Astrocyte of the spinal cord (primary cell): Measurements from ENCODE around the gene UPK1B.

Experiments
- DNase-seq: peaks from one replicate; pipeline ENCODE4 v3.0.0; 2011; ENCODE audit warnings: low read depth, low spot score
- H3K4me3 ChIP-seq: 2 replicates; pipeline ENCODE4 v1.5.1; 2011; ENCODE audit warnings: low read depth, mild to moderate bottlenecking, low read length, moderate library complexity
- in situ Hi-C: cut with HindIII; loops from 2 replicates; pipeline ENCODE4 v1.10.0; 2017; ENCODE audit warnings: low sequenced_read_pairs
- TF ChIP-seq, protein P1 (sequence below): IDR thresholded peaks from 2 replicates; pipeline ENCODE4 v1.5.1; 2012; ENCODE audit warnings: low read depth, mild to moderate bottlenecking, low read length, inconsistent platforms

Gene UPK1B

DNA sequence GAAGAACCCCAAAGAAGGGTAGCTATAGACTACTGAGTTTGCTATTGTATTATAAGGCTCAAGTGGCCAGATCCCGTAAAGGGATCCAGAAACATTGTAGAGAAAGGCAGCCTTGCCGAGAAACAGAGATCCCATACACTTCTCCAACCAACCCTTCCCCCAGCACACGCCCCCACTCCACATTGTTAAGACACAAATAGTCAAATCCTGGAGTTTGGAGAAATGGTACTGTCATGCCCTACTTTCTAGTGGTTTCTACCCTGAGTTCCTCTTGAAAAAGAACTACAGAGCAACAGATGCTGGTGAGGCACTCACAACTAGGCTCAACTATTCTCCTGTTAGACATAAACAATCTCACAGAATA, 34.1 kb downstream of the UPK1B start:
- no peak for DNase-seq
- in situ Hi-C loops, result no loop called here
- H3K4me3 ChIP-seq, result no peak overlapping the region
- TF ChIP-seq, protein P1, sequence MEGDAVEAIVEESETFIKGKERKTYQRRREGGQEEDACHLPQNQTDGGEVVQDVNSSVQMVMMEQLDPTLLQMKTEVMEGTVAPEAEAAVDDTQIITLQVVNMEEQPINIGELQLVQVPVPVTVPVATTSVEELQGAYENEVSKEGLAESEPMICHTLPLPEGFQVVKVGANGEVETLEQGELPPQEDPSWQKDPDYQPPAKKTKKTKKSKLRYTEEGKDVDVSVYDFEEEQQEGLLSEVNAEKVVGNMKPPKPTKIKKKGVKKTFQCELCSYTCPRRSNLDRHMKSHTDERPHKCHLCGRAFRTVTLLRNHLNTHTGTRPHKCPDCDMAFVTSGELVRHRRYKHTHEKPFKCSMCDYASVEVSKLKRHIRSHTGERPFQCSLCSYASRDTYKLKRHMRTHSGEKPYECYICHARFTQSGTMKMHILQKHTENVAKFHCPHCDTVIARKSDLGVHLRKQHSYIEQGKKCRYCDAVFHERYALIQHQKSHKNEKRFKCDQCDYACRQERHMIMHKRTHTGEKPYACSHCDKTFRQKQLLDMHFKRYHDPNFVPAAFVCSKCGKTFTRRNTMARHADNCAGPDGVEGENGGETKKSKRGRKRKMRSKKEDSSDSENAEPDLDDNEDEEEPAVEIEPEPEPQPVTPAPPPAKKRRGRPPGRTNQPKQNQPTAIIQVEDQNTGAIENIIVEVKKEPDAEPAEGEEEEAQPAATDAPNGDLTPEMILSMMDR, result no peak

DNA sequence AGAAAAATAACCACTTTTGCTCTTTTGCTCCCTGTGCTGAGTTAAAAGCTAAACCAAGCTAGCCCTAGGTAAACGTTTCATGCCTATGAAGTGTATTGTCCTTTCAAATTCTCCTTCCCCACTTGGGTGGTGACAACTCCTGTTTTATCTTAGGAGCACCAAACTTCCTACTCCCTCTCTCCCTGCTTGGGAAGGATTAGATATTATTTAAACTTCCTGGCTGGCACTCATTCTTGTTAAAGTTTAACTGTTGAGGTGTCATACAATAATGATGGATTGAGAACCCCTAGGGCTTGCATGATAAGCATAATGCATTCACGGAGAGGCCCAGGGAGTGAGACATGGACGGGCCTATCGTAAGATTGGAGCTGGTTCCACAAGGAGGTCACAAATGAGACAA, 37.8 kb downstream of the UPK1B start:
- TF ChIP-seq, protein P1, result no peak
- H3K4me3 ChIP-seq, result no peak overlapping the region
- DNase-seq, result no peak
- in situ Hi-C loops, result no loop called here

DNA sequence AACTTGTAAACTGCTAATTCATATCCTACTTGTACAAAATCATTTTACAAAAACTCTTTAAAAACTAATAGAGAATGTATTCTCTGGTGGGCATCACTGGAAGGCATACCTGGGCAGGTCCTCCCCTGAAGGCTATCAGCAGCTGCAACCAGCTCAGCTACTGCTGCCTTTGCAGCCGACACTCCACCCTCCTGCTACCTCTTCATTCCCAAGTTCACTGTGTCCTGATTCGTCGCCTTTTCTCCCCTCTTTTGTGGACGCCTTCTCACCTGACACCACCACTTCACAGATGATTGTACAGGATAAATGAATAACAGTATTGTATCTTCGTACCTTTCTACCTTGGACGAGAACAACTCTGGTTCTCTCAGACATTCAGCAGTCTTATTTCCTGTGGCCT, 38.4 kb downstream of the UPK1B start:
- no peak for DNase-seq
- no peak overlapping the region for H3K4me3 ChIP-seq
- in situ Hi-C loops, result no loop called here
- TF ChIP-seq, protein P1, result no peak

DNA sequence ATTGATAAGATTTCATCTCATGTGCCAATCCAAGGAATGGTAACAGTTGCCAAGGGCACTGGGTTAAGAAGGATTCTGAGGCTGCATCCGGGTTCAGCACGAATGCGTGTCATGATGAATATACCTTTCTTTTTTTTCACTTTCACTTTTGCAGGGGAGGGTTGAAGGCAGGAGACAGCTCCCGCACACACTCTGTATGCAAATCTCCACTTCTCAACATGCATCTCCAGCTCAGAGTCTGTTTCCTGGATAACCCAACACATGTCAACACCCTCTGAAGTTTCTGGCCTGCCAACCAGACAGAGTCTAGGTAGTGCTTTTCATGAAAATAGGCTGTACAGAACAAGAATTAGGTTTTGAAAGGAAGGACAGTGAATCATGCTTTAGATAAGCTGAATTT, 45.7 kb downstream of the UPK1B start:
- no peak overlapping the region for H3K4me3 ChIP-seq
- no peak for DNase-seq
- TF ChIP-seq, protein P1, result no peak
- in situ Hi-C loops, result no loop called here

DNA sequence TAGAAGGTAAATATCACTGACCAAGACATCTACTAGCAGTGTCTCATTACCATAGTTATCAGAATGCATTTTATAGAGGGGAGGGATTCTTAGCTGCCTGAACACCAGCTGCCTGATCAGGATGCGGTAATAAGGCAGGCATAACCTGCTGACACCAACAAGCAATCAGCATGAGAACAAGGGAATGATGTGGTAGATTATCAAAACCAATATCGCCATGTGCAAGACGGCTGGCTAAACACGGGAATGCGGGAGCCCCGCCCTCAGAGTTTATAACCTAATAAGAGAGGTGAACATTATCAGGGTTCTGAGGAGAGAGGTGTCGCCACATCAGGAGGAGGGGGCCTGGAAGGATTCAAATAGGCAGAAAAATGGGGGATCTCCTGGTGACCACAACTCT, 46.8 kb downstream of the UPK1B start:
- no peak overlapping the region for H3K4me3 ChIP-seq
- in situ Hi-C loops, result no loop called here
- TF ChIP-seq, protein P1, result no peak

DNA sequence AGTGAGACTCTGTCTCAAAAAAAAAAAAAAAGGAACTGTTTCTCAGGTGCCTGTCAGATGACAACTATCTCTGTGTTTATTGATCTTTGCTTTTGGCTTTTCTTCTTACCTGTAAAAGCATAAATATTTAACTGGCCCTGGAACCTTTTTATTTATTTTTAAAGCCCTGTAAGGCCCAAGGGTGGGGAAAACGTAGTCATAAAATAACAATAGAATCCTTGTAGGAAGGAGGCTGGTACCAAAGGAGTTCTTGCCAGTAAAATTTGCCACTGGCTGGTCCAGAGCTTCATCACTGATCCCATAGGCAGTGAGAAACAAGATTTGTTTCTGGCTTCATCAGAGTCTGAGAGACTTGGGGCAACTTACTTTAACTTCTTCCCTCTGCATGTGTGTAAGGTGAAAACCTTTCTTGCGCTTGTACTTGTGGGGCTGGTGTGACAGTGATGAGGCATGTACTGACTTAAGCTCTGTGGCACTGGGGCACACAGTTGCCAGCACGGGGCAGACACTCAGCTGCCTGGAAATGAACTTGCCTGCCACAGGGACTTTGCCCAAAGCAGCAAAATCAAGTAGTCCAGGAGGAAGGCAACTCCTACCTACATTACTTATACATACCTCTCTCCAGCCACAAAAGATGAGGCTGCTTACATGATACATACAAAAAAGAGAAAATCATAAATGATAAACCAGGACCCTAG, 47.7 kb downstream of the UPK1B start:
- in situ Hi-C loops, result no loop called here
- H3K4me3 ChIP-seq, result no peak overlapping the region
- TF ChIP-seq, protein P1, result no peak
- no peak for DNase-seq

More for the DNA sequence above, 46.8 kb downstream of the UPK1B start:
- DNase-seq, result no peak

DNA sequence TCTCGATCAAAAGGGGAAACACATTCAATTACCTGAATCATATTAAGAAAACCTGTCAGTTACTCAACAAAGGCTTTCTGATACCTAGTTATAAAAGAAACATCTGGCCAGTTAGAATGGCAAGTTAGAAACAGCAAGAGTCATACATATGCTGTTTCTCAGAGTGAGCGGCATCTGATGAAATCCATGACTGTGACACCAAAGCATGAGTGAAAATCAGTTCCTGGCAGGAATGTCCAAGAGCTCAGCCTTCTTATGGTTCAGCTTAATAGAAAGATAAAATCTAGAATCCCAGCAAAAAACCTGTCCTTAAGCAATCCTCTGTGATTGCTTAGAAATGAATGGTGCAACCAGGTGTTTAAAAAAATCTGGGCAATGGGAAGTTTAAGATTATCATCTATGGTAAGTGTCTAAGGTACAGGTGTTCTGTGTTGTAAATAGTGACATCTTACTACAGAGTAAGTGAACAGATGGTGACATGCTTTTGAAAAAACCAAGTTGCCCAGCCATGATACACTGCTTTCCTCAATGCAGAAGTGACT, 48.5 kb downstream of the UPK1B start:
- TF ChIP-seq, protein P1, result no peak
- DNase-seq, result no peak

More for the DNA sequence above, 48.5 kb downstream of the UPK1B start:
- H3K4me3 ChIP-seq, result no peak overlapping the region
- in situ Hi-C loops, result no loop called here
